SK-N-SH (cell line): Measurements from ENCODE around the gene PKM.
A peak's percentile ranks its signal among the peaks of the same experiment; 100 is the strongest.

Source experiments
- EP300 ChIP-seq, 2 experiments: IDR thresholded peaks; 2 replicates each; pipeline versions ENCODE4 v1.4.0 to v1.6.1; 2012; ENCODE audit warnings: borderline replicate concordance in 1 of 2, low read depth in 1 of 2, low read length in 1 of 2
- POLR2AphosphoS5 ChIP-seq: IDR thresholded peaks from 2 replicates; pipeline ENCODE4 v1.6.1; 2012; ENCODE audit warnings: low read depth, low read length
- RCOR1 ChIP-seq: fragments of 150-350 bp; IDR thresholded peaks from 2 replicates; pipeline ENCODE4 v1.6.1; 2017; ENCODE audit warnings: antibody characterized with exemption, low read length
- YY1 ChIP-seq: IDR thresholded peaks from 2 replicates; pipeline ENCODE4 v1.4.0; 2012; ENCODE audit warnings: low read depth, mild to moderate bottlenecking
- TF ChIP-seq, protein P1 (sequence below): IDR thresholded peaks from 2 replicates; pipeline ENCODE4 v1.4.0; 2012; ENCODE audit warnings: low read depth, borderline replicate concordance
- TF ChIP-seq, protein P2 (sequence below): IDR thresholded peaks from 2 replicates; pipeline ENCODE4 v1.6.1; 2012; ENCODE audit warnings: mild to moderate bottlenecking, low read depth, low read length, moderate library complexity
- TF ChIP-seq, protein P3 (sequence below): fragments of 200-600 bp; sonication (generic); IDR thresholded peaks from 2 replicates; pipeline ENCODE4 v1.6.1; 2017; ENCODE audit warnings: antibody characterized with exemption, mild to moderate bottlenecking, moderate library complexity
- TF ChIP-seq, protein P4 (sequence below): IDR thresholded peaks from 2 replicates; pipeline ENCODE4; 2012

DNA sequence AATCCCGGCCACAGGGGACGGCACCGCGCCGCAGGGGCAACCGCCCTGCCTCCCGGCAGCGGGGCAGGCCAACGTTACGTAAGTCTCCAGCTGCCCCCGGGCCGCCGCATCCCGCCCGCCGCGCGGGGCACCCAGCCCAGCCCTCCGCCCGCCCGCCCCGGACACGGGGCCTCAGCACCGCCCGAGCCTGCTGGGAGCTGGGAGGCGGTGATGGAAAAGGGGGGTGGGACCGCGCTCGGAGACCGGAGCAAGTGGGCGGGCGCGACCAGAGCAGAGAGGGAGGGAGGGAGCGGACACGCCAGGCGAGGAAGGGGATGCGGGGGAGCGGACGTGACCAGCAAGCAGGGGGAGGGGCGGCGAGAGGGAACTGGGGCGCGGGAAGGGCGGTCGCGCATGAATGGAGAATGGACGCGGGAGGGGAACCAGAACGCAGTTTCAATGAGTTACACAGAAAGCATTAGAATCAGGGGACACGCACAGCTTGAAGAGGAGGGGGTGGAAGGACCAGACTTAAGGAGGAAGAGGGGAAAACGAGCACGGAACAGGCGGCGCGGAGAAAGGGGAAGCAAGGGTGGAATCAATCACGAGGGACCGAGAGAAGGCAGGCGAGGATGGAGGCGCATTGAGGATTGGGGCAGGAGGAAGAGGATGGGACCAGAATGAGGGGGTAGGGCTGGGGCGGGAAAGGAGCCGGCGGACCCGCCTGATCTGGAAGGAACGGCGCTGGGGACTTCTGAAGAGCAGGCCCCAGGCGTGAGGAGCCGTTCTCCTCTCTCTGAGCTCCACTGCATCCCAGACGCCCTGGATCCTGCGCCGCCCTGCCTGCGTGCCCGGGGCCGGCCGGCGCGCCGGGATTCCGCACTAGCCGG lies 559 bp downstream of the PKM start:
- TF ChIP-seq, protein P1, sequence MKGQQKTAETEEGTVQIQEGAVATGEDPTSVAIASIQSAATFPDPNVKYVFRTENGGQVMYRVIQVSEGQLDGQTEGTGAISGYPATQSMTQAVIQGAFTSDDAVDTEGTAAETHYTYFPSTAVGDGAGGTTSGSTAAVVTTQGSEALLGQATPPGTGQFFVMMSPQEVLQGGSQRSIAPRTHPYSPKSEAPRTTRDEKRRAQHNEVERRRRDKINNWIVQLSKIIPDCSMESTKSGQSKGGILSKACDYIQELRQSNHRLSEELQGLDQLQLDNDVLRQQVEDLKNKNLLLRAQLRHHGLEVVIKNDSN: no peak
- TF ChIP-seq, protein P2, sequence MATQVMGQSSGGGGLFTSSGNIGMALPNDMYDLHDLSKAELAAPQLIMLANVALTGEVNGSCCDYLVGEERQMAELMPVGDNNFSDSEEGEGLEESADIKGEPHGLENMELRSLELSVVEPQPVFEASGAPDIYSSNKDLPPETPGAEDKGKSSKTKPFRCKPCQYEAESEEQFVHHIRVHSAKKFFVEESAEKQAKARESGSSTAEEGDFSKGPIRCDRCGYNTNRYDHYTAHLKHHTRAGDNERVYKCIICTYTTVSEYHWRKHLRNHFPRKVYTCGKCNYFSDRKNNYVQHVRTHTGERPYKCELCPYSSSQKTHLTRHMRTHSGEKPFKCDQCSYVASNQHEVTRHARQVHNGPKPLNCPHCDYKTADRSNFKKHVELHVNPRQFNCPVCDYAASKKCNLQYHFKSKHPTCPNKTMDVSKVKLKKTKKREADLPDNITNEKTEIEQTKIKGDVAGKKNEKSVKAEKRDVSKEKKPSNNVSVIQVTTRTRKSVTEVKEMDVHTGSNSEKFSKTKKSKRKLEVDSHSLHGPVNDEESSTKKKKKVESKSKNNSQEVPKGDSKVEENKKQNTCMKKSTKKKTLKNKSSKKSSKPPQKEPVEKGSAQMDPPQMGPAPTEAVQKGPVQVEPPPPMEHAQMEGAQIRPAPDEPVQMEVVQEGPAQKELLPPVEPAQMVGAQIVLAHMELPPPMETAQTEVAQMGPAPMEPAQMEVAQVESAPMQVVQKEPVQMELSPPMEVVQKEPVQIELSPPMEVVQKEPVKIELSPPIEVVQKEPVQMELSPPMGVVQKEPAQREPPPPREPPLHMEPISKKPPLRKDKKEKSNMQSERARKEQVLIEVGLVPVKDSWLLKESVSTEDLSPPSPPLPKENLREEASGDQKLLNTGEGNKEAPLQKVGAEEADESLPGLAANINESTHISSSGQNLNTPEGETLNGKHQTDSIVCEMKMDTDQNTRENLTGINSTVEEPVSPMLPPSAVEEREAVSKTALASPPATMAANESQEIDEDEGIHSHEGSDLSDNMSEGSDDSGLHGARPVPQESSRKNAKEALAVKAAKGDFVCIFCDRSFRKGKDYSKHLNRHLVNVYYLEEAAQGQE: peak; percentile 18
- TF ChIP-seq, protein P3, sequence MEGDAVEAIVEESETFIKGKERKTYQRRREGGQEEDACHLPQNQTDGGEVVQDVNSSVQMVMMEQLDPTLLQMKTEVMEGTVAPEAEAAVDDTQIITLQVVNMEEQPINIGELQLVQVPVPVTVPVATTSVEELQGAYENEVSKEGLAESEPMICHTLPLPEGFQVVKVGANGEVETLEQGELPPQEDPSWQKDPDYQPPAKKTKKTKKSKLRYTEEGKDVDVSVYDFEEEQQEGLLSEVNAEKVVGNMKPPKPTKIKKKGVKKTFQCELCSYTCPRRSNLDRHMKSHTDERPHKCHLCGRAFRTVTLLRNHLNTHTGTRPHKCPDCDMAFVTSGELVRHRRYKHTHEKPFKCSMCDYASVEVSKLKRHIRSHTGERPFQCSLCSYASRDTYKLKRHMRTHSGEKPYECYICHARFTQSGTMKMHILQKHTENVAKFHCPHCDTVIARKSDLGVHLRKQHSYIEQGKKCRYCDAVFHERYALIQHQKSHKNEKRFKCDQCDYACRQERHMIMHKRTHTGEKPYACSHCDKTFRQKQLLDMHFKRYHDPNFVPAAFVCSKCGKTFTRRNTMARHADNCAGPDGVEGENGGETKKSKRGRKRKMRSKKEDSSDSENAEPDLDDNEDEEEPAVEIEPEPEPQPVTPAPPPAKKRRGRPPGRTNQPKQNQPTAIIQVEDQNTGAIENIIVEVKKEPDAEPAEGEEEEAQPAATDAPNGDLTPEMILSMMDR: no peak
- TF ChIP-seq RCOR1: no peak
- no peak; the same call in 1 of the 2 replicates for TF ChIP-seq POLR2AphosphoS5
- no peak; a peak in 1 of 4 replicates for TF ChIP-seq EP300 (IDR thresholded peaks at IDR 0.05; ENCODE audit: borderline replicate concordance in 1 of 2, low read depth in 1 of 2, low read length in 1 of 2)
- TF ChIP-seq, protein P4, sequence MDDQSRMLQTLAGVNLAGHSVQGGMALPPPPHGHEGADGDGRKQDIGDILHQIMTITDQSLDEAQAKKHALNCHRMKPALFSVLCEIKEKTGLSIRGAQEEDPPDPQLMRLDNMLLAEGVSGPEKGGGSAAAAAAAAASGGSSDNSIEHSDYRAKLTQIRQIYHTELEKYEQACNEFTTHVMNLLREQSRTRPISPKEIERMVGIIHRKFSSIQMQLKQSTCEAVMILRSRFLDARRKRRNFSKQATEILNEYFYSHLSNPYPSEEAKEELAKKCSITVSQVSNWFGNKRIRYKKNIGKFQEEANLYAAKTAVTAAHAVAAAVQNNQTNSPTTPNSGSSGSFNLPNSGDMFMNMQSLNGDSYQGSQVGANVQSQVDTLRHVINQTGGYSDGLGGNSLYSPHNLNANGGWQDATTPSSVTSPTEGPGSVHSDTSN: peak; percentile 10; the same call in 1 of the 2 replicates
- TF ChIP-seq YY1: no peak
